NCI-H748 treated with DMSO at 0.1 percent for 48 hours (cell line): ENCODE data around the gene CCDC171.
A peak's percentile ranks its signal among the peaks of the same experiment; 100 is the strongest.

Source experiments
- DNase-seq: peaks from one replicate; lab custom pipeline; 2025; lab: John Stamatoyannopoulos, UW

The CCDC171 gene

GRCh38 chr9:16001856-16002255, 449.0 kb downstream of the CCDC171 start:
- DNase-seq: no peak

- no peak for DNase-seq
Measured at GRCh38 chr9:16002816-16003215, 450.0 kb downstream of the CCDC171 start.

GRCh38 chr9:16003785-16004184, 450.9 kb downstream of the CCDC171 start:
- DNase-seq: peak; percentile 86

GRCh38 chr9:16004613-16005012, 451.8 kb downstream of the CCDC171 start:
- no peak for DNase-seq

- DNase-seq: no peak
Measured at GRCh38 chr9:16010221-16010620, 457.4 kb downstream of the CCDC171 start.

- no peak for DNase-seq
Measured at GRCh38 chr9:16012621-16013020, 459.8 kb downstream of the CCDC171 start.

GRCh38 chr9:16013366-16013765, 460.5 kb downstream of the CCDC171 start:
- DNase-seq: no peak

GRCh38 chr9:16013826-16014225, 461.0 kb downstream of the CCDC171 start:
- no peak for DNase-seq

GRCh38 chr9:16022228-16022627, 469.4 kb downstream of the CCDC171 start:
- no peak for DNase-seq

GRCh38 chr9:16023446-16023845, 470.6 kb downstream of the CCDC171 start:
- DNase-seq: no peak
